ENCODE measurements around the gene FEZ2.

The FEZ2 gene

DNA sequence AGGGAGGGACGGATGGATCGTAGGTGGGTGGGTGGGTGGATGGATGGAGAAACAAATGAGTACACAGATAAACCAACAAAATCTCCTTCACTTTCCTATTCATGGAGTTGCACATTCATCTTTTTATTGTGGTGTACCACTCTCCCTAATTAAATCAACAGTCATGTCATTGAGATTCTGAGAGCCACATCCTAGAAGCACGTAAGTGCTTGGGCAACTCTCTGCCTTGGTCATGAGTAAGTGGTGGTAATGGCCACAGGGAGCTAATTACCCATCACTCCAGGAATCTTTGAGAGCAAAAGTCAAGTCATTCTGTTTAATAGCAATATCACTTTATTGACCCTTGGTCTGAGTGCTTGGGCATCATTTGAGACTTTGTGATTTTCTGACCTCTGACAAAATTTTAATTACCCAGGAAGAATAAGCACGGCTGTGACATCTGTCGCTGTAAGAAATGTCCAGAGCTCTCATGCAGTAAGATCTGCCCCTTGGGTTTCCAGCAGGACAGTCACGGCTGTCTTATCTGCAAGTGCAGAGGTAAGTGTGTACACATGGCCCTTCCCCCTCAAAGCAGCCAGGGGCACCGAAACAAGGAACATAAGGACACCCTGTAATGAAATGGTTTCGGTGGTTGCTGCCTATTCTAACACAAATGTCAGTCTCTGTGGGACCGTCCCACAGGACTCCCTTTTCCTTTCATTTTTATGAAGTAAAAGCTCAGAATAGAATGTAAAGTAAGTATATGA lies 85.9 kb downstream of the FEZ2 start:
- H2AFZ ChIP-seq (ENCODE audit: low read depth, low read length, severe bottlenecking): no peak overlapping the region
- no peak overlapping the region for H3K27ac ChIP-seq (ENCODE audit: low read depth, low read length)
- no peaks in the 10 kb centered on the region for H3K36me3 ChIP-seq (ENCODE audit: low read length)
- H4K20me1 ChIP-seq (ENCODE audit: low read depth, low read length): no peaks in the 10 kb centered on the region
- no peak overlapping the region for H3K9ac ChIP-seq (ENCODE audit: low read length)
- H3K4me2 ChIP-seq (ENCODE audit: low read depth, low read length, poor library complexity, severe bottlenecking): no peak overlapping the region
- H3F3A ChIP-seq (ENCODE audit: insufficient read depth): no peaks in the 10 kb centered on the region
- TF ChIP-seq, protein P1, sequence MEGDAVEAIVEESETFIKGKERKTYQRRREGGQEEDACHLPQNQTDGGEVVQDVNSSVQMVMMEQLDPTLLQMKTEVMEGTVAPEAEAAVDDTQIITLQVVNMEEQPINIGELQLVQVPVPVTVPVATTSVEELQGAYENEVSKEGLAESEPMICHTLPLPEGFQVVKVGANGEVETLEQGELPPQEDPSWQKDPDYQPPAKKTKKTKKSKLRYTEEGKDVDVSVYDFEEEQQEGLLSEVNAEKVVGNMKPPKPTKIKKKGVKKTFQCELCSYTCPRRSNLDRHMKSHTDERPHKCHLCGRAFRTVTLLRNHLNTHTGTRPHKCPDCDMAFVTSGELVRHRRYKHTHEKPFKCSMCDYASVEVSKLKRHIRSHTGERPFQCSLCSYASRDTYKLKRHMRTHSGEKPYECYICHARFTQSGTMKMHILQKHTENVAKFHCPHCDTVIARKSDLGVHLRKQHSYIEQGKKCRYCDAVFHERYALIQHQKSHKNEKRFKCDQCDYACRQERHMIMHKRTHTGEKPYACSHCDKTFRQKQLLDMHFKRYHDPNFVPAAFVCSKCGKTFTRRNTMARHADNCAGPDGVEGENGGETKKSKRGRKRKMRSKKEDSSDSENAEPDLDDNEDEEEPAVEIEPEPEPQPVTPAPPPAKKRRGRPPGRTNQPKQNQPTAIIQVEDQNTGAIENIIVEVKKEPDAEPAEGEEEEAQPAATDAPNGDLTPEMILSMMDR (IDR thresholded peaks at IDR 0.05; ENCODE audit: insufficient read depth, low read length, poor library complexity, severe bottlenecking): no peak
- TF ChIP-seq EZH2phosphoT487 (conservative IDR thresholded peaks at IDR 0.05; ENCODE audit: low read length): no peak
- H3K79me2 ChIP-seq (ENCODE audit: insufficient read depth, low read length): no peaks in the 10 kb centered on the region
- H3K27me3 ChIP-seq (ENCODE audit: low read length): no peaks in the 10 kb centered on the region
- no peak overlapping the region for H3K4me3 ChIP-seq (ENCODE audit: insufficient read depth, low read length, poor library complexity, severe bottlenecking)
- H3K9me3 ChIP-seq (ENCODE audit: insufficient read depth, low read length): no peaks in the 10 kb centered on the region
- no peaks in the 10 kb centered on the region for H3K9me2 ChIP-seq (replicated peaks; ENCODE audit: insufficient read depth, low read length)

DNA sequence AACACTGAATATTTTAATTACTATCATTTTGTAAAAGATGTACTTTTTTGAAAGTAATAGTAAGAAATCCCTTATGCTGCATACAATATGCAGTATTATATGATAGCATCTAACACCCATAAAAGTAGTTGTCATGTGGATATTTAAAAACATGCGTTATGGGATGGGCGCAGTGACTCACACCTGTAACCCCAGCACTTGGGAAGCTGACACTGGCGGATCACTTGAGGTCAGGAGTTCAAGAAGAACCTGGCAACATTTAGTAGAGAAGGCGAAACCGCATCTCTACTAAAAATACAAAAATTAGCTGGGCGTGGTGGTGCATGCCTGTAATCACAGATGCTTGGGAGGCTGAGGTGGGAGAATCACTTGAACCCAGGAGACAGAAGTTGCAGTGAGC lies 88.9 kb downstream of the FEZ2 start:
- Histone ChIP-seq H3K36me3 (ENCODE audit: low read length) (no peaks in the 10 kb centered on the region), H3K27ac (ENCODE audit: low read depth, low read length) (no peak overlapping the region), H3K27me3 (ENCODE audit: low read length) (no peaks in the 10 kb centered on the region)

DNA sequence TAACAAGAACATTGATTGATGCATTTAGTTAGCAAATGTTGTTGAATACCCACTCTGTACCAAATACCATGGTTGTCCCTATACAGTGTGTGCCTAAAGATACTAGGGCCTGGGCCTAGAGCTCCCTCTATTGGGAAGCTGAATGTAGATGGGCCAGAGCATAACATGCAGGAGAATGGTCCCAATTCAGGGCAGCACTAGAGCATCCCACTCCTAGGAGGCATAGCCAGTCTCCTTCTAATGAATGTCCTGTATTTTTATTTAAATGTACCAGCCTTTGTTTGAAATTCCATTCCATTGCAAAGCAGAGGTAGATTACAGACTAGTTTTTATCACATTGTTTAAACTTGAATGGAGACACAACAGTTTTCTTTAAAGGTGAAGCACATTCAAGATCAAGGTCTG lies 90.6 kb downstream of the FEZ2 start:
- Histone ChIP-seq H4K20me1 (ENCODE audit: low read depth, low read length) (no peaks in the 10 kb centered on the region), H3K27ac (ENCODE audit: low read depth, low read length) (no peak overlapping the region), H3K9ac (ENCODE audit: low read length) (no peak overlapping the region), H3K4me3 (ENCODE audit: insufficient read depth, low read length, poor library complexity, severe bottlenecking) (no peak overlapping the region), H2AFZ (ENCODE audit: low read depth, low read length, severe bottlenecking) (no peak overlapping the region), H3F3A (ENCODE audit: insufficient read depth) (no peaks in the 10 kb centered on the region), H3K4me2 (ENCODE audit: low read depth, low read length, poor library complexity, severe bottlenecking) (no peak overlapping the region), H3K9me2 (replicated peaks; ENCODE audit: insufficient read depth, low read length) (no peaks in the 10 kb centered on the region), H3K27me3 (ENCODE audit: low read length) (no peaks in the 10 kb centered on the region), H3K36me3 (ENCODE audit: low read length) (no peaks in the 10 kb centered on the region), H3K79me2 (ENCODE audit: insufficient read depth, low read length) (no peaks in the 10 kb centered on the region), H3K9me3 (ENCODE audit: insufficient read depth, low read length) (no peaks in the 10 kb centered on the region)
- TF ChIP-seq, protein P1 (IDR thresholded peaks at IDR 0.05; ENCODE audit: insufficient read depth, low read length, poor library complexity, severe bottlenecking): peak; percentile 47
- TF ChIP-seq EZH2phosphoT487 (conservative IDR thresholded peaks at IDR 0.05; ENCODE audit: low read length): no peak

More for the DNA sequence above, 88.9 kb downstream of the FEZ2 start:
- no peaks in the 10 kb centered on the region for H3K9me3 ChIP-seq (ENCODE audit: insufficient read depth, low read length)
- no peak overlapping the region for H3K4me2 ChIP-seq (ENCODE audit: low read depth, low read length, poor library complexity, severe bottlenecking)
- no peak overlapping the region for H3K4me3 ChIP-seq (ENCODE audit: insufficient read depth, low read length, poor library complexity, severe bottlenecking)
- H2AFZ ChIP-seq (ENCODE audit: low read depth, low read length, severe bottlenecking): no peak overlapping the region
- no peak for TF ChIP-seq EZH2phosphoT487 (conservative IDR thresholded peaks at IDR 0.05; ENCODE audit: low read length)
- TF ChIP-seq, protein P1 (IDR thresholded peaks at IDR 0.05; ENCODE audit: insufficient read depth, low read length, poor library complexity, severe bottlenecking): no peak
- no peaks in the 10 kb centered on the region for H3F3A ChIP-seq (ENCODE audit: insufficient read depth)
- no peaks in the 10 kb centered on the region for H3K79me2 ChIP-seq (ENCODE audit: insufficient read depth, low read length)
- no peaks in the 10 kb centered on the region for H4K20me1 ChIP-seq (ENCODE audit: low read depth, low read length)
- H3K9ac ChIP-seq (ENCODE audit: low read length): no peak overlapping the region
- H3K9me2 ChIP-seq (replicated peaks; ENCODE audit: insufficient read depth, low read length): no peaks in the 10 kb centered on the region
